Testis (tissue), 3 donors: Measurements from ENCODE around the gene PLA2G2D. TPM values are rescaled to one million over a fixed set of nuclear protein-coding genes. Genes with fewer than 3 reads are reported as not detected.

ENCODE experiments used
- DNase-seq: peaks from one replicate; pipeline ENCODE4 v3.0.0-alpha.2; 2019
- H3K27ac ChIP-seq, 2 donors: fragments of 200-600 bp; sonication (generic); one replicate each; pipeline ENCODE4 v1.5.1; 2019
- H3K27me3 ChIP-seq: fragments of 200-600 bp; sonication (generic); one replicate; pipeline ENCODE4 v1.5.1; 2019
- H3K36me3 ChIP-seq: fragments of 200-600 bp; sonication (generic); one replicate; pipeline ENCODE4 v1.5.1; 2017; ENCODE audit warnings: low read depth; ENCODE audit errors: missing control alignments
- H3K4me1 ChIP-seq: fragments of 200-600 bp; sonication (generic); one replicate; pipeline ENCODE4 v1.5.1; 2019
- H3K4me3 ChIP-seq, 2 donors: fragments of 200-600 bp; sonication (generic); one replicate each; pipeline ENCODE4 v1.5.1; 2017 to 2019
- H3K9me3 ChIP-seq: fragments of 200-600 bp; sonication (generic); one replicate; pipeline ENCODE4 v1.5.1; 2017
- CTCF ChIP-seq, 3 experiments: fragments of 450-650 bp in 2 of 3; fragments of 200-600 bp in 1 of 3; sonication (generic) in 1 of 3; IDR thresholded peaks; one replicate each; pipeline ENCODE4 v1.5.1; 2016 to 2019; ENCODE audit warnings: antibody characterized with exemption in 3 of 3, mild to moderate bottlenecking in 2 of 3, moderate library complexity in 1 of 3
- POLR2A ChIP-seq: fragments of 450-650 bp; IDR thresholded peaks from one replicate; pipeline ENCODE4 v1.6.1; 2017; ENCODE audit warnings: antibody characterized with exemption, mild to moderate bottlenecking, moderate library complexity
- WGBS, 2 donors: methylation state at CpG; one replicate each; pipeline ENCODE4 v1.1.5; 2018; 5-methylcytosine and 5-hydroxymethylcytosine counted together
- intact Hi-C: fragments of 100-400 bp; cut with DNase I; formaldehyde crosslinking; loops from one replicate; pipeline ENCODE4 v1.15.1; 2023; ENCODE audit warnings: low total_unique reads
- polyA plus RNA-seq: library from polyadenylated mRNA; stranded (reverse); fragments of 350-450 nt; fragmentation: Illumina TruSeq; extraction: RNeasy Lipid Tissue Mini Kit (QIAGEN cat#74804); gene quantifications from one replicate; pipeline ENCODE4 v1.2.3, GENCODE V29; 2014; ENCODE audit warnings: low read depth, low replicate concordance; ENCODE audit not compliant: insufficient read depth
- total RNA-seq, 2 donors: library from RNA; depleted of rRNA; stranded (reverse); fragments of >200 nt; gene quantifications; one replicate each; pipeline ENCODE4 v1.2.3, GENCODE V29; 2016

Gene PLA2G2D
- total and polyA plus RNA-seq, 3 donors from 2014 or later, result 0.16 to 3.7 TPM; not detected in 1

GRCh38 chr1:20123722-20124455, 4.6 kb upstream of the PLA2G2D start:
- Histone ChIP-seq H3K4me1 (no peaks in the 10 kb centered on the region), H3K9me3 (no peaks in the 10 kb centered on the region), H3K27me3 (no peaks in the 10 kb centered on the region), H3K27ac (no peak overlapping the region), H3K36me3 (no peaks in the 10 kb centered on the region), H3K4me3 (no peak overlapping the region)
- intact Hi-C loops, result no loop called here
- DNase-seq, result no peak
- 78 to 83% methylated on average over 10 of the region's 10 CpGs for WGBS, 2 donors
- TF ChIP-seq POLR2A (no peak), CTCF (IDR thresholded peaks at IDR 0.05) (no peak)

- Histone ChIP-seq H3K36me3 (no peaks in the 10 kb centered on the region), H3K4me3 (no peak overlapping the region), H3K27ac (no peak overlapping the region), H3K9me3 (no peaks in the 10 kb centered on the region), H3K27me3 (no peaks in the 10 kb centered on the region), H3K4me1 (no peaks in the 10 kb centered on the region)
- 91 to 93% methylated on average over 4 of the region's 4 CpGs for WGBS, 2 donors
- no peak for DNase-seq
- no peak for TF ChIP-seq POLR2A
- no peak for TF ChIP-seq CTCF (IDR thresholded peaks at IDR 0.05)
- intact Hi-C loops, result no loop called here
These were observed 1.5 kb upstream of the PLA2G2D start for GRCh38 chr1:20120796-20121195.

GRCh38 chr1:20117236-20117635, 2.1 kb downstream of the PLA2G2D start:
- Histone ChIP-seq H3K9me3 (no peaks in the 10 kb centered on the region), H3K36me3 (no peaks in the 10 kb centered on the region), H3K4me3 (no peak overlapping the region), H3K4me1 (no peaks in the 10 kb centered on the region), H3K27me3 (no peaks in the 10 kb centered on the region), H3K27ac (no peak overlapping the region)
- TF ChIP-seq CTCF (IDR thresholded peaks at IDR 0.05), result no peak
- TF ChIP-seq POLR2A, result no peak
- DNase-seq, result no peak
- intact Hi-C loops, result no loop called here

- no peak overlapping the region for H3K4me3 ChIP-seq
- intact Hi-C loops, result no loop called here
- DNase-seq, result no peak
- 82 to 92% methylated on average over 7 of the region's 7 CpGs for WGBS, 2 donors
- H3K9me3 ChIP-seq, result no peaks in the 10 kb centered on the region
- no peak for TF ChIP-seq CTCF (IDR thresholded peaks at IDR 0.05)
- no peak for TF ChIP-seq POLR2A
- no peaks in the 10 kb centered on the region for H3K4me1 ChIP-seq
- H3K27me3 ChIP-seq, result no peaks in the 10 kb centered on the region
- H3K27ac ChIP-seq, result no peak overlapping the region
- H3K36me3 ChIP-seq, result no peaks in the 10 kb centered on the region
These were observed 3.4 kb downstream of the PLA2G2D start for GRCh38 chr1:20115916-20116315.

- 90 to 94% methylated on average over 4 of the region's 4 CpGs for WGBS, 2 donors
- DNase-seq, result no peak
- intact Hi-C loops, result no loop called here
These were observed 3.9 kb downstream of the PLA2G2D start for GRCh38 chr1:20115479-20115878.

More at GRCh38 chr1:20115479-20115878, 3.9 kb downstream of the PLA2G2D start:
- no peaks in the 10 kb centered on the region for H3K27me3 ChIP-seq
- no peaks in the 10 kb centered on the region for H3K9me3 ChIP-seq
- H3K4me3 ChIP-seq, result no peak overlapping the region
- no peak for TF ChIP-seq CTCF (IDR thresholded peaks at IDR 0.05)
- no peak for TF ChIP-seq POLR2A
- no peak overlapping the region for H3K27ac ChIP-seq
- H3K4me1 ChIP-seq, result no peaks in the 10 kb centered on the region
- H3K36me3 ChIP-seq, result no peaks in the 10 kb centered on the region
